Limb (tissue), 2 donors: ENCODE measurements around the gene KRTAP3-2.
A peak's percentile ranks its signal among the peaks of the same experiment; 100 is the strongest.
"Not testable (repeated sequence)": the region's sequence is repeated elsewhere in the genome, so short reads cannot be mapped to it uniquely, and the experiment has no call there.

Experiments used
- DNase-seq, 2 donors: peaks; one replicate each; pipeline ENCODE4 v3.0.0-alpha.2; 2016; ENCODE audit errors: extremely low spot score in 2 of 2

KRTAP3-2 gene

GRCh38 chr17:40999563-40999962, at the start of gene KRTAP3-2:
KRTAP3-2 (minus strand) TSS chr17:40999906; CDS start chr17:40999853, 53 bp downstream.
- not testable (repeated sequence) for DNase-seq

GRCh38 chr17:41049110-41049509, 49.4 kb upstream of the KRTAP3-2 start:
- no peak for DNase-seq

- DNase-seq = no peak
Measured at GRCh38 chr17:41048441-41048840, 48.7 kb upstream of the KRTAP3-2 start.

- DNase-seq = not testable (repeated sequence)
Measured at GRCh38 chr17:41046735-41047465, 47.2 kb upstream of the KRTAP3-2 start, which contains the start of gene KRTAP2-1. KRTAP2-1 (minus strand) TSS chr17:41047316; CDS start chr17:41047267, 49 bp downstream.

GRCh38 chr17:41042953-41043352, 43.2 kb upstream of the KRTAP3-2 start:
- no peak for DNase-seq

- DNase-seq = peak; percentile 14 to 37
Measured at GRCh38 chr17:41040783-41041571, 41.3 kb upstream of the KRTAP3-2 start, which contains the start of gene KRTAP1-1. KRTAP1-1 (minus strand) TSS chr17:41041450; CDS start chr17:41041397, 53 bp downstream.

- DNase-seq = no peak
Measured at GRCh38 chr17:41037853-41038350, 38.2 kb upstream of the KRTAP3-2 start.

- not testable (repeated sequence) for DNase-seq
Measured at GRCh38 chr17:41034346-41034935, 34.7 kb upstream of the KRTAP3-2 start, which contains the start of gene KRTAP1-3. KRTAP1-3 (minus strand) TSS chr17:41034874; CDS start chr17:41034821, 53 bp downstream.

GRCh38 chr17:41029633-41030245, 30.0 kb upstream of the KRTAP3-2 start, which contains the start of gene KRTAP1-4:
KRTAP1-4 (minus strand) TSS chr17:41030195; CDS start chr17:41030078, 117 bp downstream.
- DNase-seq = no peak

GRCh38 chr17:41026715-41027471, 27.2 kb upstream of the KRTAP3-2 start, which contains the start of gene KRTAP1-5:
KRTAP1-5 (minus strand) TSS chr17:41027208; CDS start chr17:41027155, 53 bp downstream.
- DNase-seq = no peak

- DNase-seq = no peak
Measured at GRCh38 chr17:41024697-41025096, 25.0 kb upstream of the KRTAP3-2 start.

GRCh38 chr17:41020336-41020735, 20.6 kb upstream of the KRTAP3-2 start:
- no peak for DNase-seq

GRCh38 chr17:41019415-41019814, 19.7 kb upstream of the KRTAP3-2 start:
- DNase-seq = no peak

- DNase-seq = no peak
Measured at GRCh38 chr17:41018541-41018940, 18.8 kb upstream of the KRTAP3-2 start.

- DNase-seq = no peak
Measured at GRCh38 chr17:41016578-41017215, 17.0 kb upstream of the KRTAP3-2 start.

- DNase-seq = no peak
Measured at GRCh38 chr17:41015454-41015853, 15.7 kb upstream of the KRTAP3-2 start.

- peak in 1 of 2 donors; percentile 54 for DNase-seq
Measured at GRCh38 chr17:41013606-41014005, 13.9 kb upstream of the KRTAP3-2 start.

- DNase-seq = no peak
Measured at GRCh38 chr17:41013181-41013580, 13.5 kb upstream of the KRTAP3-2 start.

GRCh38 chr17:41012326-41013120, 12.8 kb upstream of the KRTAP3-2 start:
- DNase-seq = no peak
